ENCODE data around the gene HTR6. TPM values are rescaled to one million over a fixed set of nuclear protein-coding genes. Genes with fewer than 3 reads are reported as not detected.

HTR6 gene
- total and polyA plus RNA-seq, 2 of the 4 experiments (the other 2 are of a cell fraction): not detected

GRCh38 chr1:19730232-19730631 is 65.6 kb downstream of the HTR6 start:
- Histone ChIP-seq H4K8ac (ENCODE audit: low read depth in 2 of 2, low read length in 2 of 2) (no peak overlapping the region), H3K4ac (ENCODE audit: low read depth, low read length) (no peak overlapping the region), H3K56ac (ENCODE audit: extremely low read depth, insufficient read depth, low read length) (no peak overlapping the region), H3K4me2 (ENCODE audit: low read depth, low read length) (no peak overlapping the region), H3K9ac (ENCODE audit: low read depth, low read length) (no peak overlapping the region), H2BK5ac (ENCODE audit: low read depth, low read length, poor library complexity, severe bottlenecking) (no peak overlapping the region), H3K4me1 (ENCODE audit: control insufficient read depth, insufficient read depth, low read length) (peaks cover 6% of the 10 kb centered on the region; the same call in 1 of the 2 replicates), H3K18ac (ENCODE audit: low read depth, low read length) (no peak overlapping the region), H4K5ac (ENCODE audit: low read depth, low read length) (no peak overlapping the region), H3K23ac (ENCODE audit: low read depth, low read length) (no peak overlapping the region), H3K9me1 (ENCODE audit: insufficient read depth, low read length) (peaks cover 7% of the 10 kb centered on the region), H3K14ac (replicated peaks; ENCODE audit: low read depth, low read length) (no peak overlapping the region), H2BK120ac (ENCODE audit: low read depth, low read length) (no peak overlapping the region), H3K27ac (ENCODE audit: insufficient read depth, low read length) (no peak overlapping the region), H2AK9ac (replicated peaks; ENCODE audit: low read depth, low read length, poor library complexity) (no peak overlapping the region), H2AFZ (replicated peaks; ENCODE audit: low read length, poor library complexity) (no peak overlapping the region), H2AK5ac (ENCODE audit: low read depth, low read length) (no peak overlapping the region), H3K79me1 (ENCODE audit: low read depth in 1 of 2, low read length in 2 of 2) (no peaks in the 10 kb centered on the region), H3K27me3 (ENCODE audit: control insufficient read depth, insufficient read depth, low read length) (no peaks in the 10 kb centered on the region), H3K36me3 (ENCODE audit: control insufficient read depth, insufficient read depth, low read length) (peaks cover 29% of the 10 kb centered on the region), H2BK20ac (ENCODE audit: low read depth, low read length) (no peak overlapping the region), H3K9me3 (ENCODE audit: control insufficient read depth, insufficient read depth, low read length) (peaks cover 7% of the 10 kb centered on the region), H4K91ac (ENCODE audit: insufficient read depth, low read depth, low read length) (no peak overlapping the region), H2BK15ac (ENCODE audit: low read depth, low read length) (no peak overlapping the region), H4K20me1 (ENCODE audit: insufficient read depth, low read length) (no peaks in the 10 kb centered on the region), H3K4me3 (ENCODE audit: insufficient read depth, low read depth, low read length) (no peak overlapping the region)
- no peak for TF ChIP-seq RFX5 (IDR thresholded peaks at IDR 0.05; ENCODE audit: low read depth, low read length)
- TF ChIP-seq MAZ (IDR thresholded peaks at IDR 0.05; ENCODE audit: borderline replicate concordance, low read depth, low read length): no peak
- no peak for TF ChIP-seq MXI1 (IDR thresholded peaks at IDR 0.05; ENCODE audit: borderline replicate concordance, low read depth, low read length)
- no peak for TF ChIP-seq FOS (IDR thresholded peaks at IDR 0.05; ENCODE audit: low read depth, low read length)
- TF ChIP-seq CEBPB (IDR thresholded peaks at IDR 0.05; ENCODE audit: low read depth, low read length): no peak
- TF ChIP-seq RAD21 (IDR thresholded peaks at IDR 0.05; ENCODE audit: low read length): no peak
- no peak for TF ChIP-seq BHLHE40 (IDR thresholded peaks at IDR 0.05; ENCODE audit: low read depth, low read length)
- no peak for TF ChIP-seq RCOR1 (IDR thresholded peaks at IDR 0.05; ENCODE audit: insufficient replicate concordance, low read length)
- no peak for TF ChIP-seq CTCF (conservative IDR thresholded peaks at IDR 0.05; ENCODE audit: low read depth, low read length)
- no peak for TF ChIP-seq USF2 (IDR thresholded peaks at IDR 0.05; ENCODE audit: low read depth, low read length)
- no peak for TF ChIP-seq ELK1 (IDR thresholded peaks at IDR 0.05; ENCODE audit: borderline replicate concordance, low read depth, low read length)
- no peak for TF ChIP-seq POLR2A (IDR thresholded peaks at IDR 0.05; ENCODE audit: low read depth, low read length)
- no peak for TF ChIP-seq MAFK (IDR thresholded peaks at IDR 0.05; ENCODE audit: low read depth, low read length)
- no peak for TF ChIP-seq CHD1 (IDR thresholded peaks at IDR 0.05; ENCODE audit: low read depth, low read length)
- no peak for TF ChIP-seq NFE2L2 (IDR thresholded peaks at IDR 0.05; ENCODE audit: low read depth, low read length)
- no peak for TF ChIP-seq SMC3 (IDR thresholded peaks at IDR 0.05; ENCODE audit: low read depth, low read length)
- ATAC-seq (ENCODE audit: low read depth): no peak
- intact Hi-C loops (cut with micrococcal nuclease): no loop called here
- no TSS peak for BruUV-seq (replicated peaks)
- in situ Hi-C loops (cut with MboI; ENCODE audit: low sequenced_read_pairs): no loop called here
- no CpG with 5 or more reads among the region's 3 CpGs for WGBS, 2 experiments (ENCODE audit: extremely low coverage in 2 of 2, insufficient read length in 1 of 2)
- dilution Hi-C loops (cut with HindIII; ENCODE audit: low sequenced_read_pairs, unreplicated experiment): no loop called here
- ChIA-PET CTCF (interaction anchor here (0.9 kb wide), 1 partner anchor 15 kb away, joined by 4 read pairs; no protein-coding TSS in a partner anchor), POLR2A (ENCODE audit: unreplicated experiment) (no interaction called here)
- no peak for DNase-seq
